Embryonic facial prominence (tissue), 1 donor: ENCODE results near the gene PPM1N.
"Not testable (repeated sequence)": the region's sequence is repeated elsewhere in the genome, so short reads cannot be mapped to it uniquely, and the experiment has no call there.

Source experiments
- DNase-seq: peaks from one replicate; pipeline ENCODE4 v3.0.0-alpha.2; 2016; ENCODE audit errors: extremely low spot score

PPM1N gene

DNA sequence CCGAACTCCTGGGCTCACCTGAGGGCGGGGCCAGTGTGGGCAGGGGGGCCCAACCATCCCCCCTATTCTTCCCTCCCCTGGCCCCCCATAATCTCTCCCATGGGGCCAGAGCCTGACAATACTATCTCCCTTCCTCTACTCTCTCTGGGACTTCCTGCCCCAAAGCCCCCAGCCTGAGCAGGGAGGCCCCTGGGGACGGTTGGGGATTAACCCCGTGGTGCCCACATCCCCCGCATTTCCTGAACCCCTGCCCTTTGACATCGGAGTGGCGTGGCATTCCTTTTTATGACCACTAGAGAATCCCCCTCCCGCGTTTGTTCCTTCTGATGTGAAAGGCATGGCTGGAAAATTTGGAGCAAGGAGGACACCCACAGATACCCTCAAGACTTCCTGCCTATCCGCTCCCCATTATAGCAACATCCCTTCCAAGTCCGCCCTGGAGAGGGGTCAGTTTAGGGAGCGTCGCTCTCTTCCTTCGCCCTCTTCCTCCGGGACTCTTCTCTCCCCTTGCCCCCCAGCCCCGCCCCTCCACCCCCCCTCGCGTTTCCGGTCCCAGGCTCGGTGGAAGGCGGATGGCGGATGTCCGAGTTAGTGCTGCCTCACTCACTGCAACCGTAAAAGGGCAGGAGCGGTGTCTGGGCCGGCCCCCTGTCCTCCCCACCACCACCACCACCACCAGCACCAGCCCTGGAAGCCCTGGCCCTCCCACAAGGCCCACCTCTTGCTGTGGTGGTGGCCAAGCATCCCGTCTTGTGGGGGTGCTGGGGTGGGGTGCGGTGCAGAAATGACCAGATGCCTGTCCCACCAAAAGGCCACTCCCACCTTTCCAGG lies 10.8 kb downstream of the PPM1N start:
- DNase-seq, result no peak

DNA sequence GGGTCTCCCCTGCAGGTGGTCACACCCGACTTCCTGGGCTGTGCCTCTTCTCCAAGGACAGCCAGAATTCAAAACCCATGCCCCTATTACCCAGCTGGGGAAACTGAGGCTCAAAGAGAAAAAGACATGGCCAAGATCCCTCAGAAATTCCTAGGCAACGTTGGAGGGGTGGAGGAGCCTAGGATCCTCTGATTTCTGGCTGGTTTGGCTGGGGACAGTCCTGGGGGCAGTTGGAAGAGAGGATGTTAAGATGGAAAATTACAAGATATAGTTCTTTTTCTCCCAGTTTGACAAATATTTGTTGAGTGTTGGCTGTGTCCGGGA lies 11.4 kb downstream of the PPM1N start:
- no peak for DNase-seq

DNA sequence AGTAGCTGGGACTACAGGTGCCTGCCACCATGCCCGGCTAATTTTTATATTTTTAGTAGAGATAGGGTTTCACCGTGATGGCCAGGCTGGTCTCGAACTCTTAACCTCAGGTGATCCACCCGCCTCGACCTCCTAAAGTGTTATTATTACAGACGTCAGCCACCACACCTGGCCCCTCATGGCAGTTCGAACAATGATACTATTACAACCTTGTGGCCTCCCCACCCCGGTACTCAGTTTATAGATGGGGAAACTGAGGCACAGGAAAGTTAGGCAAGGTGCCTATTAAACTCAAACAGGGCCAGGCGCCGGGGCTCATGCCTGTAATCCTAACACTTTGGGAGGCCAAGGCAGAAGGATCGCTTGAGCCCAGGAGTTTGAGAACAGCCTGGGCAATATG lies 12.1 kb downstream of the PPM1N start:
- DNase-seq, result not testable (repeated sequence)

DNA sequence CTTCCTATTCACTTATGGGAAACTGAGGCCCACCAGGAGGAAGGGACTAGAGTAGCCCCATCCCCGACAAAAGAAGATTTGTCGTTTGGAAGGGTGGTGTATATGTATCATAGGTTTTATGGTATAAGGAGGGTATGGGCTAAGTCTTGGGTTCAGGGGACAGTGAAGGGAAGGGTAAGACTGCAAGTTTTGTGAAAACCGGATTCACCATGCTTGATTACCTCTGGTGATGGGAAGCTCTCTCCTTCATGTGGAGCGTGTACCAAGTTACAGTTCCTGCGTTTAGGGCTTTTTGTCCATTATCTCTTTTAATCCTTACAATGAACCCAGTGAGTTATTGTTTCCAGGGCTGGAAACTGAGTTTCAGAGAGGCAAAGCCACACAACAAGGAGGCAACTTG lies 12.8 kb downstream of the PPM1N start:
- no peak for DNase-seq

DNA sequence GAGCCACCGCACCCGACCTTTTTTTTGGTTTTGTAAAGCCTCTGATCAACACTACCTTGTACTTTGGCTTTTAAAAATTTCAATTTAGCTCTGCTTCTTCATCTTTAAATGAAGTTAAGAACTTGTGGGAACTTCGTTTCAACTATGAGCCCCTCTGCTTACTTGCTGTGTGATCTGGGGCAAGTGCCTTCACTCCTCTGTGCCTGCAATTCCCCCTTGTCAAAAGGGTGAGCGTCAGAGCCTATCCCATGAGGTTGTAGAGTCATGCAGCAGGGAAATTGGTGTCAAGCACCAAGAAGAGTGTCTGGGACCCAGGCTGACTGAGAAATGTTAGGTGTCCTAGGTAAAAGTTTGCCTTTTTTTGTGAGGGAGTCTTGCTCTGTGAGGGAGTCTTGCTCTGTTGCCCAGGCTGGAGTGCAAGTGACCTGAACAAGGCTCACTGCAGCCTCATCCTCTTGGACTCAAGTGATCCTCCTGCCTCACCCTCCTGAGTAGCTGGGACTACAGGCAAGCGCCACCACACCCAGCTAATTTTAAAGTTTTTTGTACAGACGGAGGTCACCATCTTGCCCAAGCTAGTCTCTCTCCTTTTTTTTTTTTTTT lies 14.7 kb downstream of the PPM1N start:
- no peak for DNase-seq

DNA sequence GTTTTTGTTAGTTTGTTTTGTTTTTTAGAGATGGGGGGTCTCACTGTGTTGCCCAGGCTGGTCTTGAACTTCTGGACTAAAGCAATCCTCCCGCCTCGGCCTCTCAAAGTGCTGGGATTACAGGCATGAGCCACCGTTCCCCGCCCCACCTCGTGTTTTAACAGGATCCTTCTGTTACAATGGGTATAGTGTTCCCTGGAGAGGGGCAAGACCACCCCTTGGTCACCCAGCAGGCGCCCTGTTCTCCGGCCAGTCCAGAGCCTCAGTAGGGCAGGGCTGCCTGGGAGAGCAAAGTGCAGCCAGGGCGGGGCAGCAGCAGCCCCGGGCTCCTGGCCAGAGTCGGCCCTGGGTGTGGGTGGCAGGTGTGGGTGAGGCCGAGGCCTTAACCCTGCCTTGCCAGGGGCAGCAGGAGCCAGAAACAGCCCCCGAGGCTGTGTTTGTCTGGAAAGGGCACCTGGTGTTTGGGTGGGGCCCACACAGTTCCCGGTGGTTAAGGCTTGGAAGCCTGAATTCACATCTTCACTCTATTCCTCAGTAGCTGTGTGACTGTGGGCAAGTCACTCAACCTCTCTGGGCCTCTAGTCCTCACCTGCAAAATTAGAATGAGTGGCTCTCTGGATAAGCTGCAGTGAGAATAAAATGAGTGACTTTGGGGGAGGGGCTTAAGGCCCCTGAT lies 16.3 kb downstream of the PPM1N start:
- no peak for DNase-seq

DNA sequence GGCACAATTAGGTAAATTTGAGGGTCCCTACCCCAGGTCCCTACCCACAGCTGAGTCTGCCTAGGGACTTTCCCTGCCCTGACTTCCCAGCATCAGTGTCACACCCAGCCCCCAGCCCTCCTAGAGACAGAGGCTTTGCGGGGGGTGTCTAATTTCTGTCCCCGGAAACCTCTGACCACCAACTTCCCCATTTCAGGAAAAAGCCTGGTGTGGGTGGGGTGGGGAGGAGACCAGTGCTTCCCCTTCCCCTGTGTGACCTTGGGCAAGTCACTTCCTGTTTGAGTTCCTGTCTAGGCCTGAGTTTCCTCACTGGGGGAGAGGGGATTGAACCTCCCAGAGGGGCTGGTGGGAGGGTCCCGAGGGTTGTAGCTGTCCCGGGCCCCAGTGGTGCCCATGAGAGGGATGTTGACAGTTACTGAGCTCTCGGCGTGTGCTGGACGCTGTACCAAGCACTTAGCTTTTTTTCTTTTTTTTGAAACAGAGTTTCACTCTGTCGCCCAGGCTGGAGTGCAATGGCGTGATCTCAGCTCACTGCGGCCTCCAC lies 16.9 kb downstream of the PPM1N start:
- DNase-seq, result no peak

DNA sequence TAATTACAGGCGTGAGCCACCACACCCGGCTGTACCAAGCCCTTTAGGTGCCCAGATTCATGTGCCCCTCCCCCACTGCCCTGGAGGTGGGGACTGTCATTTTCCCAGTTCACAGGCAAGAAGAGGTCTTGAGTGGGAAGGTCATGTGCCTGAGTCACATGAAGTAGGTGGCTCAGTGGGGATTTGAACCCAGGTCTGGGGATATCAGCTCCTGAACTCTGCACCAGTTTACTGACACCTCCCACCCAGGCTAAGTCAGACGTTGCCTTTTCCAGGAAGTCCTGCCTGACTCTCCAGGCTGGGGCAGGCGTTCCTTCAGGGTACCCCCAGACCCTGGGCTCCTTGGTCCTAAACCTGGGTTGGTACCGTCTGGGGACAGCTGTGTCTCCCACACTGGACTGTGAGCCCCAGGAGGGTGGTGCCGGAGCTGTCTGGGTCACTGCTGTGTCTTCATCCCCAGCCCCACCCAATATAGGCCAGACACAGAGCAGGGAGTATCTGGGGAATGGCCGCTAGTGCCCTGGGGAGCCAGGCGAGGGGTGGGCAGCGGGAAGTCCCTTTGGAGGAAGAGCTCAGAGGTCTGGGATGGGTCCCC lies 17.7 kb downstream of the PPM1N start:
- DNase-seq, result no peak

DNA sequence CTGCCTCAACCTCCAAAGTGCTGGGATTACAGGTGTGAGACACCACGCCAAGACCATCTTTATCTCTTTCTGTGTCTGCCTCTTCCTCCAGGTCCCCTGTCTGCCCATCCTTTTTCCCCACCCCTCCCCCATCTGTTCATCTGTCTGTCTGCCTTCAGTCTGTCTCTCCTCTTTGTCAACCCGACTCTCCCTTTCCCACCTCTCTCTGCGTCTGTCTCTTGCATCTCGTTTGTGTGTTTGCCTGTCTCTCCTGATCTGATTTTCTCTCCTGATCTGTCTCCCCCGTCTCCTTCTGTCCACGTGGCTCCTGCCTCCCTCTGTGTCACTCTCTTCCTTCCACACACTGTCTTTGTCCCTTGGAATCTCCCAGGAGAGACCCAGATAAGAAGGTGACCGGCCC lies 19.0 kb downstream of the PPM1N start:
- DNase-seq, result no peak

DNA sequence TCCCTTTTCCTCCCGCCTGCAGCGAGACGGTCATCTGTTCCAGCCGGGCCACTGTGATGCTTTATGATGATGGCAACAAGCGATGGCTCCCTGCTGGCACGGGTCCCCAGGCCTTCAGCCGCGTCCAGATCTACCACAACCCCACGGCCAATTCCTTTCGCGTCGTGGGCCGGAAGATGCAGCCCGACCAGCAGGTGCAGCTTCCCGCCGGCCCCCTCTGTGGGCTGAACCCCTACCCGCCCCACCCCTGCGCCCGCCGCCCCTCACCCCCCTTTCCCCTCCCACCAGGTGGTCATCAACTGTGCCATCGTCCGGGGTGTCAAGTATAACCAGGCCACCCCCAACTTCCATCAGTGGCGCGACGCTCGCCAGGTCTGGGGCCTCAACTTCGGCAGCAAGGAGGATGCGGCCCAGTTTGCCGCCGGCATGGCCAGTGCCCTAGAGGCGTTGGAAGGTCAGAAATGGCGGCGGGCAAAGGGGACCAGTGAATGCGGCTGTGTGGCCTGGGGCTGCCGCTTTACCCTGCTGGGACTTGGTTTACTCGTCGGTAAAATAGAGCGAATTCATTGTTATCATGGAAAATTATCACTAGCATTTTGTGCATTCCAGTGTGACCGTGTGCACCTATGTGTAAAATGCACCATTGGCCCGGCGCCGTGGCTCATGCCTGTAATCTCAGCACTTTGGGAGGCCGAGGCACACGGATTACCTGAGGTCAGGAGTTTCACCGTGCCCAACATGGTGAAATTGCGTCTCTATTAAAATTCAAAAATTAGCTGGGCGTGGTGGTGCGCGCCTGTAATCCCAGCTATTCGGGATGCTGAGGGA lies 19.6 kb downstream of the PPM1N start:
- DNase-seq, result no peak

DNA sequence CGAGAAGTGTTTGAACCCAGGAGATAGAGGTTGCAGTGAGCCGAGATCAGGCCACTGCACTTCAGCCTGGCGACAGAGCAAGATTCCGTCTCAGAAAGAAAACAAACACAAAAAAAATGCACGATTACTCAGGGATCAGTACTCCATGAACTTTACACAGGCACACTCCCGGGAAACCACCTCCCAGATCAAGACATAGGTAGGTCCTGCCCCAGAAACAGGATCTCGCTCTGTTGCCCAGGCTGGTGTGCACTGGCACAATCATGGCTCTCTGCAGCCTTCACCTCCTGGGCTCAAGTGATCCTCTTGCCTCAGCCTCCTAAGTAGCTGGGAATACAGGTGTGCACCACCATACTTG lies 20.2 kb downstream of the PPM1N start:
- no peak for DNase-seq

DNA sequence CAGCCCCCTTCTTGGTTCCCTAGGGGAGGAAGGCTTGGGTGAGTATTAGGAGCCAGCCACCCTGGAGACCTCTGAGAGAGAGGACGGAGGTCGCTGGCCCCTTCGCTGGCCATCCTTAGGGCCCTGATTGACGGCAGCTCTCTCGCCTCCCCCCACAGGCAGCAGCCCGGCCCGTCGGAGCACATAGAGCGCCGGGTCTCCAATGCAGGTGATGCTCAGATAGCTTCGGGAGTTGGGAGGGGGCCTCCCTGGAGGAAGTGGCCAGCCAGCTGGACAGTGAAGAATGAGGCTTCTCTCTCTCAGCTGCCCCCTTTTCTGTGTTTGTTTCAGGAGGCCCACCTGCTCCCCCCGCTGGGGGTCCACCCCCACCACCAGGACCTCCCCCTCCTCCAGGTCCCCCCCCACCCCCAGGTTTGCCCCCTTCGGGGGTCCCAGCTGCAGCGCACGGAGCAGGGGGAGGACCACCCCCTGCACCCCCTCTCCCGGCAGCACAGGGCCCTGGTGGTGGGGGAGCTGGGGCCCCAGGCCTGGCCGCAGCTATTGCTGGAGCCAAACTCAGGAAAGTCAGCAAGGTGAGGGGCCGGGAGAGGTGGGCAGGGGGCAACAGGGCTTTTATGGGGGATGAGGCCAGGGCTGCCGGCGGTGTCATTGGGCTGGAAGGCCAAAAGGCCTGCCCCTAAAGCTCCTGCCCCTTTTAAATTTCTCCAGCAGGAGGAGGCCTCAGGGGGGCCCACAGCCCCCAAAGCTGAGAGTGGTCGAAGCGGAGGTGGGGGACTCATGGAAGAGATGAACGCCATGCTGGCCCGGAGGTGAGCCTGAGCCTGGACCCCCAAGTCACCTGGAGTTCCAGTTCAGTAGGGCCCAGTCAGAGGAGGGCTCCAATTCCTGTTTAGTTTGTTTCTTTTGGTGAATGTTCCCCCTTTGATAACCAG lies 24.0 kb downstream of the PPM1N start:
- DNase-seq, result no peak

DNA sequence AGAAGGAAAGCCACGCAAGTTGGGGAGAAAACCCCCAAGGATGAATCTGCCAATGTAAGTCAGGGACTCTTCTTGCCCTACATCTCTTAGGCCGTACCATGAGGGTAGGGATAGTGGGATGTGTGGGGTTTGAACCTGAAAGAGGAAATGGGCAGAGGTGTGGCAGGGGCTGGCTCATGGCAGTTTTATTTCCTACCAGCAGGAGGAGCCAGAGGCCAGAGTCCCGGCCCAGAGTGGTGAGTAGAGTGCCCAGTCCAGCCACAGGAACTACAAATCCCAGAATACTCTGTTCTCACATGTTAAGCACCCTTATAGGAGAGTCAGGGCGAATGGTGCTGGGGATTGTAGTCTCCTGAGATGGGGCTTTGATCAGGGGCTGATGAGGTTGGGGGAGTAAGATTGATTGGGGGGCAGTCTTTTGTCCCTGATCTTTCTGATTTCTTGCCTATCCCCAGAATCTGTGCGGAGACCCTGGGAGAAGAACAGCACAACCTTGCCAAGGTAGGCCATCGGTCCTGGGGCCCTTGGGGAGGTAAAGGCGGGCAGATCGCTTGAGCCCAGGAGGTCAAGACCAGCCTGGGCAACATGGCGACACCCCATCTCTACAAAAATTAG lies 25.5 kb downstream of the PPM1N start:
- peak; percentile 84 for DNase-seq

DNA sequence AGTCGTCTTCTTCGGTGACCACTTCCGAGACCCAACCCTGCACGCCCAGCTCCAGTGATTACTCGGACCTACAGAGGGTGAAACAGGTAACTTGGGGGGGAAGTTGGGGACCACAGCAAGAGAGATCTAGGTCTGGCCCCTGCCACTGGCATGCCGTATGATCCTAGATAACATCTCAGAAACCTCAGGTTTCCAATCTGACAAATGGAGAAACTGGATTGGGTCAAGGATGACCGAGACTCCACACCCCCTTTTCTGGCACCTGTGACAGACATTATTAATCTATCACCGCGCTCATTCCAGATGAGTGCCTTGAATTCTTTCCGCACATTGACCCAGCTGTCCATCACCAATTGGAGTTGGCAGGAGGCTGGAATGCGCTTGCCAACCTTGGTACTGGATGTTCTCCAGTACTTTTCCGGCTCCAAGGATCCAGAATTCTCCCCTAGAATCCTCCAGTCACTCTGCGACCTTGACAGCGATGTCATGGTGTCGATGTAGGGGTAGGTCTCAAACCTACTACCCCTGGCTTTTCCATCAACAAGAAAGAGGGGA lies 26.4 kb downstream of the PPM1N start:
- no peak for DNase-seq

DNA sequence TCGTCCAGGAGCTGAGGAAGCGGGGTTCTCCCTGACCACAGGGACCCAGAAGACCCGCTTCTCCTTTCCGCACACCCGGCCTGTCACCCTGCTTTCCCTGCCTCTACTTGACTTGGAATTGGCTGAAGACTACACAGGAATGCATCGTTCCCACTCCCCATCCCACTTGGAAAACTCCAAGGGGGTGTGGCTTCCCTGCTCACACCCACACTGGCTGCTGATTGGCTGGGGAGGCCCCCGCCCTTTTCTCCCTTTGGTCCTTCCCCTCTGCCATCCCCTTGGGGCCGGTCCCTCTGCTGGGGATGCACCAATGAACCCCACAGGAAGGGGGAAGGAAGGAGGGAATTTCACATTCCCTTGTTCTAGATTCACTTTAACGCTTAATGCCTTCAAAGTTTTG lies 27.9 kb downstream of the PPM1N start:
- DNase-seq, result no peak

DNA sequence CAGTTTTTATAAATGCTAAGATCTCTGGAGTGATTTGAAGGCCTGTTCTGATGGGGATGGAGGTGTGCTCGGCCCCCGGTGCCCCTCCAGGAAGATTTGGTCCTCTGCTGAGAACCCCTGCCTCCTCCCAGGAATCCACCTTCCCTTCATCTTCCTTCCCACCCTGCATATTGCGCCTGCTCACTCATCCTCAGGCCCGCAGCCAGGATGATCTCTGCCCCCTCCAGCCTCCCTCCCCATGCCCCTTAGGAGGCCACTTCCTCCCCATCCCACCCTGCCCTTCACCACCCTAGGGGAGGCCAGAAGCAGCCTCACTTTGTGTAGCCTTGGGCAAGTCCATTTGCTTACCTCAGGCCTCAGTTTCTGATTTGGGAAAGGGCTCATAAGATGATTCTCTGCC lies 28.7 kb downstream of the PPM1N start:
- DNase-seq, result no peak

DNA sequence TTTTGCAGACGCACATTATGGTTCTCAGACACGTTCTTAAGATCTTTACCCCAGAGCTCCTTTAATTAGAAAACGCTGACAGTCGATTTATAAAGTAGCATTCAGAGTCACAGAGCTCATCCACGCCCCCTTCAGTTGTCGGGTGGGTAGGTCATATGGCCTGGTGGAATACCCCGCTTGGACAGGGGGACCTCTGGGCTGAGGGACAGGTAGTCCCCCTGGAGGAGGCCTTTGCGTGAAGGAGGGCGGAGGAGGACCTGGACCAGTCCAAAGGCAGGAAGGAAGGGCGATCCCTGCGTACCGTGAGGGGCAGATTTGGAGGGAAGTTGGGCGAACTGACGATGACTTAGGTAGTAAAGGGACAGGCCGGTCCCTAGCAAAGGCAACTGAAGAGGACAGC lies 29.5 kb downstream of the PPM1N start:
- DNase-seq, result no peak

DNA sequence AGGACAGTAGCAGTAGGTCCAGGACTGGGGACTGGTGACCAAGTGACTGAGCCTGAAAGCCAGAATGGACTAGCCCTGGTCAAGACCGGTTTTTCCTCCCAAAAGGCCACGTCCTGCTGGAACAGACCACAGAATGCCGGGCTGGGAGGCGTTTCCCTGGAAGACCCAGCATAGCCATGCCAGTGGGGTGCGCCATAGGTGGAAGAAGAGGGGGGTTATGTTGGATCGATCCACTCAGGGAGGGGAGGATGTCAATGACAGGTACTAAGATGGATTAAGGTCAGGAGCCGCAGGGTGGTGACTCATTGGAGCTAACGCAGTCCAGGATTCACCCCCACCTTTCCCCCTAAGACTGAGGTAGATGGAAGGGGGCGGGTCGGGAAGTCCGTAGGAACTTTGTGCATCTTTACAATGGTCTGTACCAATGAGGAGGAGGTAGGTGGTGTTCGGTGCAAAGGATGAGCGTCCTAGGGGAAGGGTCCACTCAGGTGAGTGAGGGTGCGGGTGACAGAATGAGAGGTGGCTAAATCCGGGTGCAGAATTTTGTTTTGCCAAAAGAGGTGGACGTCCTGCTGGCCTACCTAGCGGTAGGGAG lies 30.0 kb downstream of the PPM1N start:
- DNase-seq, result no peak

DNA sequence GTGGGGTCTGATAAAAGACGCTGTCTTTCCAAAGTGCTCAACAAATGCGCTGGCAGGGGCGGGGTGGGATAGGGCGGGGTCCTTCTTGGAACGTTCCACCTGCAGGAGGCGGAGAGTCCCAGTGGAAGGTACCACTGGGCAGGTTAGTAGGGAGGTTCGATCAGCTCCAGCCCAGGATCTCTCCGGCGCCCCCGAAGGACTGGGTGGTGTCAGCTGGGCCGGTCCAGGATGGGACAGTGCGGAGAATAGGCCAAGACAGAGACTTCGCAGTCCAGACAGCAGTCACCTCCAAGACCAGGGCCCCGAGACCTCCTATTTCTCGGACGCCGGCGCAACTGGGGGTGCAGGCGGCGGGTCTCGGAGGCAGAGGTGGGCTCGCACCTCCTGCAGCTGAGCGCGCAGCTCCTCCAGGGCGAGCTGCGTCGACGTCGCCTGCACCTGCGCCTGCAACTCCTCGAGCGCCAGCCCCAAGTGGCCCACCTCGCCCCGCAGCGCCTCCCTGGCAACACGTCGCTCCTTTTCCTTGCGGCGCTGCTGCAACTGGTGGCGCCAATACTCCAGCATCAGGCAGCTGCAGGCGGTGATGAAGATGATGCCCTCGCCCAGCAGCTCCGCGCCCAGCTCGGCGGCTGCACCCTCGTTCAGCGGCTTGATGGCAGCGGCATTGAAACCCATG lies 30.6 kb downstream of the PPM1N start:
- peak; percentile 36 for DNase-seq
